Liver (tissue), 9 donors: ENCODE data around the gene ARHGEF19. TPM values are rescaled to one million over a fixed set of nuclear protein-coding genes. Genes with fewer than 3 reads are reported as not detected.

ENCODE experiments used
- DNase-seq: peaks from one replicate; pipeline ENCODE4 v3.0.0-alpha.2; 2017; ENCODE audit warnings: low spot score
- H3K27ac ChIP-seq, 2 donors: one replicate each; pipeline ENCODE4 v1.7.0; 2013; ENCODE audit warnings: inconsistent platforms in 2 of 2, low read length in 2 of 2, control low read depth in 1 of 2, low read depth in 1 of 2, mild to moderate bottlenecking in 1 of 2
- H3K27me3 ChIP-seq, 4 donors: one replicate each; pipeline versions ENCODE4 v1.6.1 to v1.7.0; 2013; ENCODE audit warnings: low read length in 3 of 4, inconsistent platforms in 1 of 4, mild to moderate bottlenecking in 1 of 4, moderate library complexity in 1 of 4; ENCODE audit not compliant: control insufficient read depth in 4 of 4, insufficient read depth in 4 of 4
- H3K36me3 ChIP-seq, 4 donors: one replicate each; pipeline versions ENCODE4 v1.6.1 to v1.7.0; 2013; ENCODE audit warnings: low read length in 3 of 4, mild to moderate bottlenecking in 3 of 4, low read depth in 1 of 4, moderate library complexity in 1 of 4; ENCODE audit not compliant: control insufficient read depth in 4 of 4, insufficient read depth in 3 of 4
- H3K4me1 ChIP-seq, 4 donors: one replicate each; pipeline versions ENCODE4 v1.6.1 to v1.7.0; 2013; ENCODE audit warnings: low read length in 3 of 4, mild to moderate bottlenecking in 3 of 4, moderate library complexity in 1 of 4; ENCODE audit not compliant: control insufficient read depth in 4 of 4, insufficient read depth in 4 of 4
- H3K4me3 ChIP-seq, 3 donors: one replicate each; pipeline versions ENCODE4 v1.6.1 to v1.7.0; 2013; ENCODE audit warnings: low read length in 3 of 3, control low read depth in 1 of 3, low read depth in 1 of 3, mild to moderate bottlenecking in 1 of 3
- H3K9ac ChIP-seq, 2 donors: one replicate each; pipeline ENCODE4 v1.7.0; 2013; ENCODE audit warnings: low read length in 2 of 2, mild to moderate bottlenecking in 2 of 2, moderate library complexity in 2 of 2, control low read depth in 1 of 2, low read depth in 1 of 2
- H3K9me3 ChIP-seq, 4 donors: one replicate each; pipeline versions ENCODE4 v1.6.1 to v1.7.0; 2013; ENCODE audit warnings: low read length in 3 of 4; ENCODE audit not compliant: control insufficient read depth in 4 of 4
- CTCF ChIP-seq: fragments of 150-350 bp; IDR thresholded peaks from 2 replicates; pipeline ENCODE4 v1.5.1; 2017; ENCODE audit warnings: improper control_type of control experiment, low read depth, low read length; ENCODE audit not compliant: missing input control
- EGR1 ChIP-seq, 2 donors: IDR thresholded peaks; 2 replicates each; pipeline ENCODE4 v1.6.1; 2016 to 2018; ENCODE audit warnings: antibody characterized with exemption in 2 of 2, low read depth in 2 of 2
- FOXA1 ChIP-seq: IDR thresholded peaks from 2 replicates; pipeline ENCODE4 v1.6.1; 2016; ENCODE audit warnings: antibody characterized with exemption
- FOXA2 ChIP-seq: IDR thresholded peaks from 2 replicates; pipeline ENCODE4 v1.6.1; 2016; ENCODE audit warnings: antibody characterized with exemption
- GABPA ChIP-seq, 2 donors: IDR thresholded peaks in 1 of 2; conservative IDR thresholded peaks in 1 of 2; 2 replicates each; pipeline ENCODE4 v1.6.1; 2016; ENCODE audit warnings: antibody characterized with exemption in 2 of 2, mild to moderate bottlenecking in 1 of 2, moderate library complexity in 1 of 2
- HNF4A ChIP-seq, 2 donors: conservative IDR thresholded peaks; 2 replicates each; pipeline ENCODE4 v1.6.1; 2016; ENCODE audit warnings: antibody characterized with exemption in 2 of 2, mild to moderate bottlenecking in 2 of 2
- HNF4G ChIP-seq: IDR thresholded peaks from 2 replicates; pipeline ENCODE4 v1.6.1; 2016; ENCODE audit warnings: antibody characterized with exemption
- JUND ChIP-seq, 2 donors: IDR thresholded peaks; 2 replicates each; pipeline ENCODE4 v1.6.1; 2016; ENCODE audit warnings: antibody characterized with exemption in 2 of 2
- MAX ChIP-seq: IDR thresholded peaks from 2 replicates; pipeline ENCODE4 v1.6.1; 2016; ENCODE audit warnings: antibody characterized with exemption
- NR2F2 ChIP-seq: IDR thresholded peaks from 2 replicates; pipeline ENCODE4 v1.6.1; 2016; ENCODE audit warnings: antibody characterized with exemption
- RAD21 ChIP-seq, 2 donors: IDR thresholded peaks; 2 replicates each; pipeline ENCODE4 v1.6.1; 2016; ENCODE audit warnings: antibody characterized with exemption in 2 of 2, mild to moderate bottlenecking in 2 of 2
- RXRA ChIP-seq, 2 donors: IDR thresholded peaks; 2 replicates each; pipeline ENCODE4 v1.6.1; 2017 to 2018; ENCODE audit warnings: antibody characterized with exemption in 2 of 2, mild to moderate bottlenecking in 1 of 2
- SP1 ChIP-seq: IDR thresholded peaks from 2 replicates; pipeline ENCODE4 v1.6.1; 2018; ENCODE audit warnings: antibody characterized with exemption, mild to moderate bottlenecking
- TAF1 ChIP-seq: conservative IDR thresholded peaks from 2 replicates; pipeline ENCODE4 v1.6.1; 2016; ENCODE audit warnings: antibody characterized with exemption, mild to moderate bottlenecking
- YY1 ChIP-seq: IDR thresholded peaks from 2 replicates; pipeline ENCODE4 v1.6.1; 2016; ENCODE audit warnings: antibody characterized with exemption, mild to moderate bottlenecking
- ZBTB33 ChIP-seq: IDR thresholded peaks from 2 replicates; pipeline ENCODE4 v1.6.1; 2016; ENCODE audit warnings: antibody characterized with exemption
- WGBS: extraction: QIAGEN DNeasy Blood & Tissue Kit; methylation state at CpG from one replicate; pipeline ENCODE4 v1.1.7; 2013; 5-methylcytosine and 5-hydroxymethylcytosine counted together
- polyA plus RNA-seq, 2 donors: library from polyadenylated mRNA; stranded (reverse) in 1 of 2; unstranded in 1 of 2; fragments of 200-250 nt in 1 of 2; fragments of >200 nt in 1 of 2; fragmentation: Nextera tagmentation in 1 of 2; extraction: Ambion mirVana in 1 of 2; gene quantifications; one replicate each; pipeline versions ENCODE4 v1.2.1 to v1.2.3, GENCODE V29; 2013 to 2015
- total RNA-seq, 2 donors: library from RNA; depleted of rRNA; stranded (reverse); fragments of >200 nt; gene quantifications; one replicate each; pipeline ENCODE4 v1.2.3, GENCODE V29; 2014
- donor health status: healthy.
- donor health status: healthy.
- donor health status: healthy.
- donor health status: healthy.
- donor health status: healthy.

ARHGEF19 gene
- total and polyA plus RNA-seq, 4 donors: 0.79 to 3.2 (median 2.5) TPM

GRCh38 chr1:16178596-16179497 is 33.6 kb downstream of the ARHGEF19 start (continued):
- TF ChIP-seq TAF1 (peak; percentile 35), NR2F2 (peak; percentile 74), RXRA (IDR thresholded peaks at IDR 0.05) (peak; percentile 98), HNF4G (peak; percentile 77), RAD21 (IDR thresholded peaks at IDR 0.05) (peak in 1 of 2 donors; percentile 3)

GRCh38 chr1:16177306-16177705 is 35.1 kb downstream of the ARHGEF19 start:
- Histone ChIP-seq H3K27ac (peak overlapping the region; percentile 86 to 95), H3K9ac (no peak overlapping the region), H3K36me3 (no peaks in the 10 kb centered on the region), H3K4me3 (no peak overlapping the region), H3K27me3 (no peaks in the 10 kb centered on the region), H3K9me3 (no peaks in the 10 kb centered on the region), H3K4me1 (peaks cover 17 to 74% (median 50%) of the 10 kb centered on the region in 4 donors)
- no peak for DNase-seq
- WGBS: 95% methylated on average over 4 of the region's 4 CpGs
- TF ChIP-seq NR2F2: no peak
- no peak for TF ChIP-seq RAD21 (IDR thresholded peaks at IDR 0.05)
- TF ChIP-seq MAX: no peak
- TF ChIP-seq CTCF: no peak
- no peak for TF ChIP-seq ZBTB33
- TF ChIP-seq HNF4A (conservative IDR thresholded peaks at IDR 0.05): no peak
- no peak for TF ChIP-seq EGR1 (IDR thresholded peaks at IDR 0.05; ENCODE audit: low read depth in 2 of 2)
- TF ChIP-seq GABPA (IDR thresholded peaks at IDR 0.05 in 1 of 2, conservative IDR thresholded peaks at IDR 0.05 in 1 of 2): no peak
- TF ChIP-seq FOXA2: no peak
- no peak for TF ChIP-seq SP1
- TF ChIP-seq TAF1: no peak
- TF ChIP-seq YY1: no peak
- no peak for TF ChIP-seq FOXA1
- no peak for TF ChIP-seq RXRA (IDR thresholded peaks at IDR 0.05)
- no peak for TF ChIP-seq HNF4G

- 78% methylated on average over 7 of the region's 7 CpGs for WGBS
- no peak for DNase-seq
- H3K9ac ChIP-seq: peak overlapping the region; percentile 43 to 72
- peak overlapping the region; percentile 86 to 95 for H3K27ac ChIP-seq
- H3K27me3 ChIP-seq: no peaks in the 10 kb centered on the region
- no peaks in the 10 kb centered on the region for H3K9me3 ChIP-seq
- H3K4me1 ChIP-seq: peaks cover 16 to 68% (median 47%) of the 10 kb centered on the region in 4 donors
- no peaks in the 10 kb centered on the region for H3K36me3 ChIP-seq
- TF ChIP-seq TAF1 (no peak), JUND (IDR thresholded peaks at IDR 0.05) (no peak), CTCF (no peak), YY1 (no peak), FOXA1 (no peak)
- no peak overlapping the region for H3K4me3 ChIP-seq
These were observed 35.8 kb downstream of the ARHGEF19 start for GRCh38 chr1:16176653-16177052.
